GM12892 (cell line): Measurements from ENCODE around the gene SLC16A1.

Source experiments
- DNase-seq: peaks from one replicate; pipeline ENCODE4 v3.0.0; 2011; ENCODE audit not compliant: insufficient read length
- FAIRE-seq: peaks from 2 replicates; lab custom pipeline; 2011; peaks lifted over from hg19 to GRCh38; lab: Jason Lieb, UNC
- POLR2A ChIP-seq: IDR thresholded peaks from 2 replicates; pipeline ENCODE4 v1.6.1; 2011; ENCODE audit warnings: low read depth, low read length, control low read depth
- POLR2AphosphoS5 ChIP-seq: IDR thresholded peaks from 2 replicates; pipeline ENCODE4 v1.6.1; 2011; ENCODE audit warnings: low read depth, low read length, control low read depth
- TAF1 ChIP-seq: IDR thresholded peaks from 2 replicates; pipeline ENCODE4 v1.6.1; 2011; ENCODE audit warnings: low read depth, mild to moderate bottlenecking, control low read depth, low read length, borderline replicate concordance

SLC16A1 gene

DNA sequence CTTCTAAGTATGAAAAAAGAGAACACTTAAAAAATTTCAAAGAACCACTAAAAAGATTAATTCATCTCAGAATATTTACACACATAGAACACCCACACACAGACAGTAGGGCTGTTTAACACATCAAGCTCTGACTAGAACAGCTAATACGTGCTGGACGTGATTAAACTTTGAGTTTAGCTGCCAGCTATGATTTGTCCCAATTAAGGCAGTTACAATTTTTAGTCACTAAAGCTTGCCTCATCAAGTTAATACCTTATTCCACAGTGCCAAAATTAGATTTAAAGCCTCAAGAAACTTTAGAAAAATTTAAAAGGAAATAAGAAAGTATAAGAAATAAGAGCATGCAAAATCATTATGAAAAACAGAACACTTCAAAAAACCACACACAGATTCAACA is 18.9 kb downstream of the SLC16A1 start:
- TF ChIP-seq TAF1 (no peak), POLR2AphosphoS5 (no peak), POLR2A (no peak)
- DNase-seq (no peak), FAIRE-seq (no peak)

GRCh38 chr1:112935461-112936111 is 20.4 kb downstream of the SLC16A1 start:
- TF ChIP-seq POLR2A (no peak), TAF1 (no peak), POLR2AphosphoS5 (no peak)
- DNase-seq = no peak
- FAIRE-seq = no peak

GRCh38 chr1:112934577-112934976 is 21.4 kb downstream of the SLC16A1 start:
- DNase-seq (no peak), FAIRE-seq (no peak)
- TF ChIP-seq TAF1 = no peak
- no peak for TF ChIP-seq POLR2A
- no peak for TF ChIP-seq POLR2AphosphoS5

DNA sequence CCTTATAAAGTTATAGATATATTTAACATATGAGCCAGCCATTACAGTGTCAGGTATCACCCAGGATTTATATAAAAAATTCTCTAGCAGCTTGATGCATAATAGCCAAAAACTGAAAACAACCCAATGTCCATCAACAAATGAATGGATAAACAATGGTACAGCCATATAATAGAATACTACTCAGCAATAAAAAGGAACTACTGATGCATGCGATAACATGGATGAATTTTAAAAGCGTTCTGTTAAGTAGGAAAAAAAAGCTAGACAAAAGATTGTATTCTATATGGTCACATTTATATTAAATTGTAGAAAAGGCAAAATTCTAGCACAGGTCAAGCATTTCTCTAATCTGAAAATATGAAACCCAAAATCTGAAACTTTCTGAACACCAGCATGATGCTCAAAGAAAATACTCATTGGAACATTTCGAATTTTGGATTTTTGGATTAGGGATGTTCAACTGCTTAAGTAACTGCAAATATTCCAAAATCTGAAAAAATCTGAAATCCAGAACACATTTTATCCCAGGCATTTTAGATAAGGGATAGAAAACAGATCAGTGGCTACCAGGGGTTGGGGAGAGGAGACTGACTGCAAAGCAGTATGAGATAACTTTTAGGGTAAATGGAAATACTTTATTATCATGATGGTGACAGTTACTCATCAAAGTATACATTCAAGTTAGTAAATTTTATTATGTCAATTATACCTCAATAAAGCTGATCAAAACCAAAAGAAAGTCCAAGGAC is 22.0 kb downstream of the SLC16A1 start:
- FAIRE-seq = no peak
- DNase-seq = no peak
- TF ChIP-seq POLR2AphosphoS5 (no peak), POLR2A (no peak), TAF1 (no peak)

DNA sequence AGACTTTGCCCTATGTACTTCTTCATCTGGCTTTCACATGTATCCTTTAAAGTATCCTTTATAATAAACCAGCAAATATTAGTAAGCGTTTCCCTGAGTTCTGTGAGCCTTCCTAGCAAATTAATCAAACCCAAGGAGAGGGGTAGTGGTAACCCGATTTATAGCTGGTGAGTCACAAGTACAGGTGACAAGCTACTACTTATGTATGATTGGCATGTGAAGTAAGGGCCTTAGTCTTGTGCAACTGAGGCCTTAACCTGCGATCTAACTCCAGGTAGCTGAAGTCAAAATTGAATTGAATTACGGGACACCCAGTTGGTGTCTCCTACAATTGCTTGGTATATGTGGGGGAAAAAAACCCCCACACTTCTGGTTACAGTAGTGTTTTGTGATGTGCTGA is 26.0 kb downstream of the SLC16A1 start:
- TF ChIP-seq POLR2A (no peak), TAF1 (no peak), POLR2AphosphoS5 (no peak)
- FAIRE-seq = no peak
- no peak for DNase-seq

DNA sequence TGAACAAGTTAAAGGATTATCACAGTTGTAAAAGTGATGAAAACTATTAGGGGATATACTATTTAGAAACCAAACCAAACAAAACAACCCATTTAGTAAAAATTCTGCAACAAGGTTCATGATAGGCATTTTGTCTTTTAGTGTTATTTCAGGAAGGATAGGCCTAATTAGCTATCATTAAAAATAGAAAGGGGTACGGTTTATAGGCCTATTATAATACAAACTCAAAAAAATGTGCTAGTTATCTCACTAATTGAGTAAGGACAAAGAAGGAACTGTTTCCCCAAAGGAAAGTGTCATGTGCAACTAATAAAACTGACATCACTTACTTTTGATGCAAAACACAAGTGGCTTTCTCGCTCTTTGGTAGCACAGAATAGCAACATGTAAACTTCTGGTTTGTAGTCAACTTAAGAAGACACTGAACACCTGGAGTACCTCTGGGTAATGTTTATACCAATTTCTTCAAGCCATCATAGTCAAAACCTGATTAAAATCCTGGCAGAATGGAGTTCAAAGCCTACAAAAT is 28.5 kb downstream of the SLC16A1 start:
- DNase-seq (no peak), FAIRE-seq (no peak)
- TF ChIP-seq POLR2A = no peak
- no peak for TF ChIP-seq POLR2AphosphoS5
- TF ChIP-seq TAF1 = no peak

- FAIRE-seq (no peak), DNase-seq (no peak)
- TF ChIP-seq TAF1 = no peak
- TF ChIP-seq POLR2AphosphoS5 = no peak
- no peak for TF ChIP-seq POLR2A
Measured at GRCh38 chr1:112926858-112927257, 29.1 kb downstream of the SLC16A1 start.

GRCh38 chr1:112925015-112925414 is 31.0 kb downstream of the SLC16A1 start:
- no peak for FAIRE-seq
- no peak for DNase-seq
- TF ChIP-seq POLR2AphosphoS5 = no peak

DNA sequence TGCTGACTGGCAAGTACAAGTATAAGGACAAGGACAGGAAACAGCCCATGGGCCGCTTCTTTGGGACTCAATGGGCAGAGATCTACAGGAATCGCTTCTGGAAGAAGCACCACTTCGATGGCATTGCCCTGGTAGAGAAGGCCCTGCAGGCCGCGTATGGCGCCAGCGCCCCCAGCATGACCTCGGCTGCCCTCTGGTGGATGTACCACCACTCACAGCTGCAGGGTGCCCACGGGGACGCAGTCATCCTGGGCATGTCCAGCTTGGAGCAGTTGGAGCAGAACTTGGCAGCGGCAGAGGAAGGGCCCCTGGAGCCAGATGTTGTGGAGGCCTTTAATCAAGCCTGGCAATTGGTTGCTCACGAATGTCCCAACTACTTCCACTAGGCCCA is 32.0 kb downstream of the SLC16A1 start:
- DNase-seq = no peak
- TF ChIP-seq POLR2A (0 out of 2 replicates have a peak, but pooled peaks have one; percentile 7), TAF1 (no peak)
- no peak for FAIRE-seq

DNA sequence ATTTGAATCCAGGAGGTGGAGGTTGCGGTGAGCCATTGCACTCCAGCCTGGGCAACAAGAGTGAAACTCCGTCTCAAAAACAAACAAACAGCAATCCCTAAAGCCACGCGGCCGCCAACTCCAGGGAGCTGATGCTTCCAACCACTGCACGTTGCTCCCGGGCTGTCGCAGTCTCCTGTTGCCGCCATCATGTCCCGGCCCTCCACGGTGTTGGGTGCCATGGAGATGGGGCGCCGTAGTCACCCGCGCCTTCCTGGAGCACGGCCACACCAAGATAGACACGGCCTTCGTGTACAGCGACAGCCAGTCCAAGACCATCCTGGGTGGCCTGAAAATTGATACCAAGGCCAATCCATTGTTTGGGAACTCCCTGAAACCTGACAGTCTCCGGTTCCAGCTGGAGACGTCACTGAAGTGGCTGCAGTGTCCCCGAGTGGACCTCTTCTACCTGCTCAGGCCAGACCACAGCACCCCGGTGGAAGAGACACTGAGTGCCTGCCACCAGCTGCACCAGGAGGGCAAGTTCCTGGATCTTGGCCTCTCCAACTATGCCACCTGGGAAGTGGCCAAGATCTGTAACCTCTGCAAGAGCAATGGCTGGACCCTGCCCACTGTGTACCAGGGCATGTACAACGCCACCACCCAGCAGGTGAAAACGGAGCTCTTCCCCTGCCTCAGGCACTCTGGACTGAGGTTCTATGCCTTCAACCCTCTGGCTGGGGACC is 32.6 kb downstream of the SLC16A1 start:
- TF ChIP-seq POLR2AphosphoS5 (no peak), TAF1 (no peak), POLR2A (0 out of 2 replicates have a peak, but pooled peaks have one; percentile 32)
- no peak for FAIRE-seq
- DNase-seq = no peak

DNA sequence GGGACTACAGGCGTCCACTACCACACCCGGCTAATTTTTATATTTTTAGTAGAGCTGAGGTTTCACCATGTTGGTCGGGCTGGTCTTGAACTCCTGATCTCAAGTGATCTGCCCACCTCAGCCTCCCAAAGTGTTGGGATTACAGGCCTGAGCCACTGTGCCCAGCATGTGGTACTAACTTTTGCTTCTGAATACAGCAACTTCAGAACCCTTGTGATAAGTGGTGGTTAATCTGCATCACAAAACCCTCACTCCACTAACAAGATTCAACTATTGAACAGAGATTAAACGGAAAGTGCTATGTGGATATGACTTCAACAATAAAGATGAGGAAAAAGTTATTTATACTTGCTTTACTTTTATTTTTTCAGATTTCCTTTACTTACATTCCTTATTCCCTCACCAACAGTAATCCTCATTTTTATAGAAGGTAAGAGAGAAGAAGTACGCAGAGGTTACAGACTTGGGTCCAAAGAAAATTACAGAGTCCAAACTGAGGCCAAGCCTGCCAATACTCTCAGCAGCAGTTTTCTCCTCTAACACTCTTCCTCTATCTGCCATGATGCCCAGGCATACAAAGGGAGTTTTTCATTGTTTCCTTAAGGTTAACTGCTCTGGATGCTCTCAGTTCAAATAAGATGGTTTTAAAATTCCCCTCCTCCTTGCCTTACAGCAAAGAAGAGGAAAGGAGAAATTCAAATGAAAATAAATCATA is 44.3 kb downstream of the SLC16A1 start:
- FAIRE-seq (no peak), DNase-seq (no peak)
- TF ChIP-seq POLR2AphosphoS5 (no peak), TAF1 (no peak), POLR2A (no peak)
